SK-N-SH (cell line): ENCODE data around the gene PEX12.

Source experiments
- ELF1 ChIP-seq: IDR thresholded peaks from 2 replicates; pipeline ENCODE4 v1.4.0; 2012
- EZH2phosphoT487 ChIP-seq: fragments of 200-600 bp; sonication (generic); IDR thresholded peaks from 2 replicates; pipeline ENCODE4 v1.6.1; 2017; ENCODE audit warnings: low read depth, mixed run types, mild to moderate bottlenecking, antibody characterized with exemption, moderate library complexity, borderline replicate concordance
- IRF3 ChIP-seq: fragments of 150-350 bp; IDR thresholded peaks from 2 replicates; pipeline ENCODE4 v1.6.1; 2016; ENCODE audit warnings: mild to moderate bottlenecking, low read depth, low read length
- TAF1 ChIP-seq: IDR thresholded peaks from 2 replicates; pipeline ENCODE4 v1.6.1; 2012; ENCODE audit warnings: low read depth, mild to moderate bottlenecking, low read length, moderate library complexity, borderline replicate concordance

GRCh38 chr17:35597604-35598003 lies 19.2 kb upstream of the PEX12 start:
- TF ChIP-seq TAF1 (no peak), EZH2phosphoT487 (no peak), ELF1 (no peak), IRF3 (no peak)
